Chondrocyte (in vitro differentiated cells): ENCODE measurements around the gene METTL14. TPM values are rescaled to one million over a fixed set of nuclear protein-coding genes. Genes with fewer than 3 reads are reported as not detected.

Source experiments
- DNase-seq: peaks from one replicate; pipeline ENCODE4 v3.0.0; 2021; ENCODE audit warnings: mixed read lengths, low spot score
- H3K27ac Mint-ChIP-seq: one replicate; pipeline ENCODE4 v1.8.0; 2021; ENCODE audit warnings: mild to moderate bottlenecking, moderate library complexity, mixed read lengths; ENCODE audit not compliant: unreplicated experiment
- H3K27me3 Mint-ChIP-seq: 2 replicates; pipeline ENCODE4 v1.8.0; 2021; ENCODE audit warnings: low read depth, mixed read lengths
- H3K36me3 Mint-ChIP-seq: 2 replicates; pipeline ENCODE4 v1.8.0; 2021; ENCODE audit warnings: low read depth, mixed read lengths
- H3K4me1 Mint-ChIP-seq: 2 replicates; pipeline ENCODE4 v1.8.0; 2021; ENCODE audit warnings: low read depth, mild to moderate bottlenecking, mixed read lengths
- H3K4me3 Mint-ChIP-seq: one replicate; pipeline ENCODE4 v1.8.0; 2021; ENCODE audit warnings: mild to moderate bottlenecking, moderate library complexity, mixed read lengths; ENCODE audit not compliant: unreplicated experiment
- H3K9me3 Mint-ChIP-seq: 2 replicates; pipeline ENCODE4 v1.8.0; 2021; ENCODE audit warnings: low read depth, mixed read lengths
- CTCF ChIP-seq: fragments of 200-600 bp; sonication (generic); IDR thresholded peaks from 2 replicates; pipeline ENCODE4 v1.5.0; 2021; ENCODE audit warnings: antibody characterized with exemption, mild to moderate bottlenecking, moderate library complexity
- total RNA-seq: library from RNA; stranded (reverse); gene quantifications from 3 replicates; pipeline ENCODE4 v1.2.1, GENCODE V29; 2021

Gene METTL14
- total RNA-seq, 1 donor from 2014 or later, result 32.1 TPM

- no peak overlapping the region for H3K4me3 Mint-ChIP-seq
These were observed 56.2 kb downstream of the METTL14 start for GRCh38 chr4:118741301-118741855.

GRCh38 chr4:118742050-118742449, 56.9 kb downstream of the METTL14 start:
- Mint-ChIP-seq H3K27me3 (no peaks in the 10 kb centered on the region), H3K36me3 (peaks cover 55% of the 10 kb centered on the region), H3K4me3 (no peak overlapping the region), H3K9me3 (no peaks in the 10 kb centered on the region), H3K27ac (no peak overlapping the region), H3K4me1 (peaks cover 24% of the 10 kb centered on the region)
- no peak for TF ChIP-seq CTCF
- DNase-seq, result no peak

More at GRCh38 chr4:118741301-118741855, 56.2 kb downstream of the METTL14 start:
- no peak for TF ChIP-seq CTCF
- Mint-ChIP-seq H3K27ac (peak overlapping the region; percentile 53), H3K9me3 (no peaks in the 10 kb centered on the region), H3K36me3 (peaks cover 51% of the 10 kb centered on the region), H3K4me1 (peaks cover 28% of the 10 kb centered on the region), H3K27me3 (no peaks in the 10 kb centered on the region)
- no peak for DNase-seq

- Mint-ChIP-seq H3K27me3 (no peaks in the 10 kb centered on the region), H3K4me3 (no peak overlapping the region), H3K36me3 (peaks cover 48% of the 10 kb centered on the region), H3K27ac (peak overlapping the region; percentile 70), H3K9me3 (no peaks in the 10 kb centered on the region), H3K4me1 (peaks cover 15% of the 10 kb centered on the region)
- no peak for DNase-seq
- no peak for TF ChIP-seq CTCF
These were observed 58.7 kb downstream of the METTL14 start for GRCh38 chr4:118743867-118744266.

- H3K9me3 Mint-ChIP-seq, result no peaks in the 10 kb centered on the region
- H3K4me1 Mint-ChIP-seq, result peaks cover 17% of the 10 kb centered on the region
- DNase-seq, result no peak
- H3K36me3 Mint-ChIP-seq, result peaks cover 46% of the 10 kb centered on the region
- H3K27ac Mint-ChIP-seq, result no peak overlapping the region
- no peak overlapping the region for H3K4me3 Mint-ChIP-seq
- TF ChIP-seq CTCF, result no peak
- no peaks in the 10 kb centered on the region for H3K27me3 Mint-ChIP-seq
These were observed 60.2 kb downstream of the METTL14 start for GRCh38 chr4:118745357-118745756.

- no peak for TF ChIP-seq CTCF
- peak overlapping the region; percentile 20 for H3K27ac Mint-ChIP-seq
- no peak for DNase-seq
- no peaks in the 10 kb centered on the region for H3K27me3 Mint-ChIP-seq
- peaks cover 44% of the 10 kb centered on the region for H3K36me3 Mint-ChIP-seq
- no peaks in the 10 kb centered on the region for H3K9me3 Mint-ChIP-seq
- peaks cover 16% of the 10 kb centered on the region for H3K4me1 Mint-ChIP-seq
- no peak overlapping the region for H3K4me3 Mint-ChIP-seq
These were observed 61.2 kb downstream of the METTL14 start for GRCh38 chr4:118746251-118746919.
